HCT116 (cell line): Measurements from ENCODE around the gene SDR42E2. TPM values are rescaled to one million over a fixed set of nuclear protein-coding genes. Genes with fewer than 3 reads are reported as not detected.

Experiments
- ATAC-seq: fragments of 200-7000 bp; cut with Tn5 transposase; 2 replicates; pipeline ENCODE4 v1.9.1; 2020; ENCODE audit warnings: mild to moderate bottlenecking, moderate library complexity
- BruUV-seq: library from RNA; stranded (reverse); fragments of 400-500 nt; replicated peaks from 2 replicates; lab custom pipeline; 2021; lab: Mats Ljungman, UMichigan
- CTCF ChIA-PET: fragments of 300-600 bp; sonication (Branson Sonifier 250); formaldehyde crosslinking; loops from one replicate; lab custom pipeline; 2021; ENCODE audit warnings: antibody characterized with exemption; lab: Charles Lee
- POLR2A ChIA-PET: fragments of 300-600, 350-600 bp; sonication (Branson Sonifier 250); formaldehyde crosslinking; loops from one replicate; lab custom pipeline; 2021; ENCODE audit warnings: antibody characterized with exemption; lab: Charles Lee
- RAD21 ChIA-PET, 2 experiments: fragments of 300-600 bp; sonication (Branson Sonifier 250); formaldehyde crosslinking; loops; one replicate each; lab custom pipeline; 2023; ENCODE audit warnings: low total read pairs in 2 of 2; ENCODE audit not compliant: uncharacterized antibody in 2 of 2, unreplicated experiment in 2 of 2, low non-redundant PET in 1 of 2; lab: Charles Lee
- DNase-seq: peaks from one replicate; pipeline ENCODE4 v3.0.0-alpha.2; 2010; ENCODE audit warnings: low read depth, low spot score
- H2AFZ ChIP-seq: fragments of 200-600 bp; shearing (Covaris generic), sonication (generic); 2 replicates; pipeline ENCODE4 v1.6.1; 2017; ENCODE audit warnings: low read depth, mixed run types, mixed read lengths, antibody characterized with exemption, low read length; ENCODE audit not compliant: poor library complexity, severe bottlenecking
- H3K27ac ChIP-seq: 2 replicates; pipeline ENCODE4 v1.5.1; 2012; ENCODE audit warnings: low read depth, low read length
- H3K27me3 ChIP-seq: fragments of 200-600 bp; sonication (generic); 2 replicates; pipeline ENCODE4 v1.6.1; 2016; ENCODE audit warnings: mixed run types, low read length, mixed read lengths; ENCODE audit not compliant: insufficient read depth
- H3K36me3 ChIP-seq, 2 experiments: fragments of 200-500 bp in 1 of 2; fragments of 200-600 bp in 1 of 2; sonication (Bioruptor generic) in 1 of 2; sonication (generic) in 1 of 2; 2 replicates each; pipeline versions ENCODE4 v1.5.1 to v1.6.1; 2014 to 2016; ENCODE audit warnings: low read length in 2 of 2, inconsistent platforms in 1 of 2, mixed read lengths in 1 of 2, mixed run types in 1 of 2; ENCODE audit not compliant: insufficient read depth in 2 of 2, control insufficient read depth in 1 of 2
- H3K4me1 ChIP-seq, 2 experiments: fragments of 200-600 bp in 1 of 2; sonication (generic) in 1 of 2; 2 replicates each; pipeline versions ENCODE4 v1.5.1 to v1.6.1; 2012 to 2017; ENCODE audit warnings: low read length in 2 of 2, inconsistent platforms in 1 of 2, mild to moderate bottlenecking in 1 of 2, mixed read lengths in 1 of 2, mixed run types in 1 of 2, moderate library complexity in 1 of 2; ENCODE audit not compliant: insufficient read depth in 2 of 2, control insufficient read depth in 1 of 2
- H3K4me2 ChIP-seq: fragments of 200-600 bp; sonication (generic); 2 replicates; pipeline ENCODE4 v1.6.1; 2017; ENCODE audit warnings: mixed run types, low read length, mixed read lengths
- H3K4me3 ChIP-seq, 2 experiments: fragments of 200-600 bp in 1 of 2; sonication (generic) in 1 of 2; replicated peaks in 1 of 2; 2 replicates each; pipeline ENCODE4 v1.5.1; 2011 to 2016; ENCODE audit warnings: low read length in 2 of 2, control low read depth in 1 of 2, low read depth in 1 of 2, mild to moderate bottlenecking in 1 of 2, mixed read lengths in 1 of 2, mixed run types in 1 of 2
- H3K79me2 ChIP-seq: fragments of 200-600 bp; sonication (generic); 2 replicates; pipeline ENCODE4 v1.6.1; 2017; ENCODE audit warnings: mild to moderate bottlenecking, mixed run types, low read length, moderate library complexity, mixed read lengths; ENCODE audit not compliant: insufficient read depth
- H3K9ac ChIP-seq: fragments of 200-600 bp; sonication (generic); 2 replicates; pipeline ENCODE4 v1.6.1; 2016; ENCODE audit warnings: low read length, mixed read lengths
- H3K9me2 ChIP-seq: fragments of 200-600 bp; sonication (generic), shearing (Covaris generic); 2 replicates; pipeline ENCODE4 v1.6.1; 2017; ENCODE audit warnings: mixed run types, mild to moderate bottlenecking, moderate library complexity; ENCODE audit not compliant: insufficient read depth
- H3K9me3 ChIP-seq, 2 experiments: fragments of 200-500 bp in 1 of 2; fragments of 200-600 bp in 1 of 2; sonication (Bioruptor generic) in 1 of 2; sonication (generic) in 1 of 2; 2 replicates each; pipeline ENCODE4 v1.6.1; 2014 to 2017; ENCODE audit warnings: low read length in 2 of 2, mixed read lengths in 2 of 2, inconsistent platforms in 1 of 2, low read depth in 1 of 2, mild to moderate bottlenecking in 1 of 2, mixed run types in 1 of 2, moderate library complexity in 1 of 2; ENCODE audit not compliant: control insufficient read depth in 1 of 2, insufficient read depth in 1 of 2
- H4K20me1 ChIP-seq: fragments of 200-600 bp; sonication (generic), shearing (Covaris generic); 2 replicates; pipeline ENCODE4 v1.6.1; 2017; ENCODE audit warnings: mixed run types, mild to moderate bottlenecking, moderate library complexity; ENCODE audit not compliant: insufficient read depth
- CBX3 ChIP-seq: IDR thresholded peaks from 2 replicates; pipeline ENCODE4 v1.6.1; 2012; ENCODE audit warnings: low read depth
- CEBPB ChIP-seq: IDR thresholded peaks from 2 replicates; pipeline ENCODE4 v1.6.1; 2012; ENCODE audit warnings: low read depth
- EGR1 ChIP-seq: IDR thresholded peaks from 2 replicates; pipeline ENCODE4 v1.6.1; 2012; ENCODE audit warnings: low read depth
- ELF1 ChIP-seq: IDR thresholded peaks from 2 replicates; pipeline ENCODE4 v1.6.1; 2012; ENCODE audit warnings: low read depth, borderline replicate concordance
- EZH2phosphoT487 ChIP-seq: fragments of 200-600 bp; IDR thresholded peaks from 2 replicates; pipeline ENCODE4 v1.6.1; 2018; ENCODE audit warnings: antibody characterized with exemption, borderline replicate concordance
- POLR2A ChIP-seq: IDR thresholded peaks from 2 replicates; pipeline ENCODE4 v1.7.0; 2011; ENCODE audit warnings: borderline replicate concordance; ENCODE audit not compliant: insufficient read depth, insufficient read length; ENCODE audit errors: extremely low read depth
- RAD21 ChIP-seq: IDR thresholded peaks from 2 replicates; pipeline ENCODE4 v1.6.1; 2012; ENCODE audit warnings: low read depth, mild to moderate bottlenecking
- SIN3A ChIP-seq: IDR thresholded peaks from 2 replicates; pipeline ENCODE4 v1.6.1; 2012; ENCODE audit warnings: low read depth
- SP1 ChIP-seq: IDR thresholded peaks from 2 replicates; pipeline ENCODE4 v1.6.1; 2012; ENCODE audit warnings: low read depth
- SRF ChIP-seq: IDR thresholded peaks from 2 replicates; pipeline ENCODE4 v1.6.1; 2012; ENCODE audit warnings: low read depth
- TCF7L2 ChIP-seq: IDR thresholded peaks from 2 replicates; pipeline ENCODE4 v1.7.0; 2011; ENCODE audit warnings: borderline replicate concordance, inconsistent platforms; ENCODE audit not compliant: insufficient read depth, insufficient read length; ENCODE audit errors: extremely low read depth
- ZFX ChIP-seq: fragments of 450-650 bp; IDR thresholded peaks from 2 replicates; pipeline ENCODE4 v1.6.1; 2017
- ZNF274 ChIP-seq: fragments of 200-500 bp; sonication (Bioruptor generic); IDR thresholded peaks from 2 replicates; pipeline ENCODE4 v1.6.1; 2014; ENCODE audit warnings: mild to moderate bottlenecking, low read depth, low read length, inconsistent platforms
- intact Hi-C: fragments of 100-400 bp; cut with micrococcal nuclease; formaldehyde crosslinking; loops from 2 replicates; pipeline ENCODE4 v1.10.0; 2022
- total RNA-seq: library from RNA; stranded (reverse); gene quantifications from one replicate; pipeline ENCODE4 v1.2.1, GENCODE V29; 2021; ENCODE audit not compliant: unreplicated experiment
- TF ChIP-seq, protein P1 (sequence below): IDR thresholded peaks from 2 replicates; pipeline ENCODE4 v1.6.1; 2012
- TF ChIP-seq, protein P2 (sequence below), 3 experiments: fragments of 200-600 bp in 1 of 3; sonication (generic) in 1 of 3; IDR thresholded peaks in 2 of 3; conservative IDR thresholded peaks in 1 of 3; 2 replicates each; pipeline ENCODE4 v1.5.1; 2012 to 2017; ENCODE audit warnings: low read depth in 2 of 3, low read length in 2 of 3, antibody characterized with exemption in 1 of 3, borderline replicate concordance in 1 of 3, control low read depth in 1 of 3, mild to moderate bottlenecking in 1 of 3, mixed read lengths in 1 of 3, mixed run types in 1 of 3, moderate library complexity in 1 of 3; ENCODE audit not compliant: insufficient read depth in 1 of 3

Gene SDR42E2
- total RNA-seq, 1 experiment from 2014 or later, result 0.27 TPM

DNA sequence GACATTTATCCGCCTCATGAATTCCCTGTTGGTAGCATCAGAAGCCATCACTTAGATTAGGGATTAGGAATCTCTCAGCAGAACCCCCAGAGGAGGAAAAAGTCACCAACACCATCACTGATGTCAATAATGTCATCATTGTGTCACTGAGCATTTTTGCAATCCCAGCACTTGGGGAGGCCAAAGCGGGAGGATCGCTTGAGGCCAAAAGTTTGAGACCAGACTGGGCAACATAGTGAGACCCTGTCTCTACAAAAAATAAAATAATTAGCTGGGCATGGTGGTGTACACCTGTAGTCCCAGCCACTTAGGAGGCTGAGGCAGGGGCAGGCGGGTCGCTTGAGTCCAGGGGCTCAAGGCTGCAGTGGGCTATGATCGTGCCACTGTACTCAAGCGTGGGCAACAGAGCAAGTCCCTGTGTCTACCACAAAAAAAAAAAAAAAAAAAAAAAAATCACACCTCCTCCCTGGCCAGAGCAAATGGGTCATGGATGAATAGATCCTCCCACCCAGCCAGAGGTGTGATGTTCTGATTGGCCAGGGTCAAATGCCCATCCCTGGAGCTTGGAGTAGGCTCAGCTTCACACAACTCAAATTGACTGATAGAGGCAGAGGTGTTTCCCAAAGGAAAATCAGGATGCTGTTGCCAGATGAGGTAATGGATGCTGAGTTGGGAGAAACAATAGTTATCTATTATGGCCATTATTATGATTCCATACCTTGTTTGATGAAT lies 38.4 kb upstream of the SDR42E2 start:
- no peaks in the 10 kb centered on the region for H3K4me1 ChIP-seq
- no peak overlapping the region for H2AFZ ChIP-seq
- H3K9me2 ChIP-seq, result no peaks in the 10 kb centered on the region
- DNase-seq (no peak), ATAC-seq (peak; percentile 73)
- TF ChIP-seq RAD21 (no peak), TCF7L2 (no peak), CBX3 (no peak), ZFX (no peak)
- H3K4me3 ChIP-seq, result no peak overlapping the region
- H3K36me3 ChIP-seq, result no peaks in the 10 kb centered on the region
- no peak overlapping the region for H3K27ac ChIP-seq
- ChIA-PET POLR2A (no interaction called here), RAD21 (no interaction called here), CTCF (interaction anchor here (1.4 kb wide), 1 partner anchor 65 kb away, joined by 3 read pairs; no protein-coding TSS in a partner anchor)
- no TSS peak for BruUV-seq
- H3K27me3 ChIP-seq, result no peaks in the 10 kb centered on the region; the same call in 1 of the 2 replicates
- intact Hi-C loops, result loop anchor here (10.0 kb wide), 1 partner anchor 61 kb away; no protein-coding TSS in a partner anchor
- H3K79me2 ChIP-seq, result no peaks in the 10 kb centered on the region
- no peaks in the 10 kb centered on the region for H4K20me1 ChIP-seq
- H3K4me2 ChIP-seq, result no peak overlapping the region
- H3K9me3 ChIP-seq, result no peaks in the 10 kb centered on the region
- no peak overlapping the region for H3K9ac ChIP-seq

DNA sequence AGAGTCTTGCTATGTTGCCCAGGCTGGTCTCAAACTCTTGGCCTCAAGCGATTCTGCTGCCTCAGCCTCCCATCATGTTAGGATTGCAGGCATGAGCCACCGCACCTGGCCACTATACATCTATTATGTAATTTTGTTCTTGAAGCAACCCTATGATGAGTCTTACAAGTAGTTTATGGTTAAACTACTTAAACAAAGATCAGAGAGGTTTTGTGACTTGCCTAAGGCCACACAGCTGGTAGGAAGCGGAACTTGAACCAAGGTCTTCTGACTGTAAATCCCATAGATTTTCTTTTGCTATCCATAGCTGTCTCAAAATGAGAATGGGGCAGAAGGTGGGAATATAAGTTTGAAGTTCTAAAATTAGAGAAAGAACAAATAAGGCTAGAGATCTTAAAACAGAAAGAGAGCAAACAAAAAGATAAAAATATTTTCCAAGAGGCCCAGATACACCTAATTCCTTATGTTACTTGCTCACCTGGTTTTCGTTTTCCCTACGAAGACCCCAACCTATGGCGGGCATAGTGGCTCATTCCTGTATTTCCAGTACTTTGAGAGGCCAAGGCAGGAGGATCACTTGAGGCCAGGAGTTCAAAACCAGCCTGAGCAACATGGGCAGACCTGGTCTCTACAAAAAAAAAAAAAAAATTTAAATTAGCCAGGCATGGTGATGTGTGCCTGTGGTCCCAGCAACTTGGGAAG lies 37.6 kb upstream of the SDR42E2 start:
- no peak for DNase-seq
- Histone ChIP-seq H3K9ac (no peak overlapping the region), H3K27ac (no peak overlapping the region), H4K20me1 (no peaks in the 10 kb centered on the region), H3K4me3 (no peak overlapping the region), H3K4me2 (no peak overlapping the region), H3K4me1 (no peaks in the 10 kb centered on the region), H3K27me3 (no peaks in the 10 kb centered on the region; the same call in 1 of the 2 replicates), H3K9me3 (no peaks in the 10 kb centered on the region), H3K36me3 (no peaks in the 10 kb centered on the region), H3K79me2 (no peaks in the 10 kb centered on the region), H2AFZ (no peak overlapping the region), H3K9me2 (no peaks in the 10 kb centered on the region)
- ATAC-seq, result no peak
- CTCF ChIA-PET, result no interaction called here
- BruUV-seq, result no TSS peak
- intact Hi-C loops, result loop anchor here (10.0 kb wide), 1 partner anchor 60 kb away; no protein-coding TSS in a partner anchor
- RAD21 ChIA-PET, result no interaction called here
- POLR2A ChIA-PET, result no interaction called here
- no peak for TF ChIP-seq RAD21
- TF ChIP-seq CBX3, result no peak
- no peak for TF ChIP-seq SP1
- no peak for TF ChIP-seq EZH2phosphoT487
- TF ChIP-seq, protein P1, sequence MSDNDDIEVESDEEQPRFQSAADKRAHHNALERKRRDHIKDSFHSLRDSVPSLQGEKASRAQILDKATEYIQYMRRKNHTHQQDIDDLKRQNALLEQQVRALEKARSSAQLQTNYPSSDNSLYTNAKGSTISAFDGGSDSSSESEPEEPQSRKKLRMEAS, result no peak
- no peak for TF ChIP-seq SIN3A
- TF ChIP-seq POLR2A, result no peak
- no peak for TF ChIP-seq ELF1
- TF ChIP-seq, protein P2, sequence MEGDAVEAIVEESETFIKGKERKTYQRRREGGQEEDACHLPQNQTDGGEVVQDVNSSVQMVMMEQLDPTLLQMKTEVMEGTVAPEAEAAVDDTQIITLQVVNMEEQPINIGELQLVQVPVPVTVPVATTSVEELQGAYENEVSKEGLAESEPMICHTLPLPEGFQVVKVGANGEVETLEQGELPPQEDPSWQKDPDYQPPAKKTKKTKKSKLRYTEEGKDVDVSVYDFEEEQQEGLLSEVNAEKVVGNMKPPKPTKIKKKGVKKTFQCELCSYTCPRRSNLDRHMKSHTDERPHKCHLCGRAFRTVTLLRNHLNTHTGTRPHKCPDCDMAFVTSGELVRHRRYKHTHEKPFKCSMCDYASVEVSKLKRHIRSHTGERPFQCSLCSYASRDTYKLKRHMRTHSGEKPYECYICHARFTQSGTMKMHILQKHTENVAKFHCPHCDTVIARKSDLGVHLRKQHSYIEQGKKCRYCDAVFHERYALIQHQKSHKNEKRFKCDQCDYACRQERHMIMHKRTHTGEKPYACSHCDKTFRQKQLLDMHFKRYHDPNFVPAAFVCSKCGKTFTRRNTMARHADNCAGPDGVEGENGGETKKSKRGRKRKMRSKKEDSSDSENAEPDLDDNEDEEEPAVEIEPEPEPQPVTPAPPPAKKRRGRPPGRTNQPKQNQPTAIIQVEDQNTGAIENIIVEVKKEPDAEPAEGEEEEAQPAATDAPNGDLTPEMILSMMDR (IDR thresholded peaks at IDR 0.05 in 2 of 3, conservative IDR thresholded peaks at IDR 0.05 in 1 of 3; ENCODE audit: borderline replicate concordance in 1 of 3, insufficient read depth in 1 of 3, low read depth in 2 of 3, low read length in 2 of 3), result no peak
- no peak for TF ChIP-seq ZNF274
- TF ChIP-seq EGR1, result no peak
- TF ChIP-seq SRF, result no peak
- TF ChIP-seq CEBPB, result no peak
